GM21825 (cell line): ENCODE results near the gene OTUD4.
"Not testable (repeated sequence)": the region's sequence is repeated elsewhere in the genome, so short reads cannot be mapped to it uniquely, and the experiment has no call there.

Experiments used
- ATAC-seq: cut with Tn5 transposase; IDR thresholded peaks from one replicate; pipeline ENCODE4 v1.9.1; 2021; ENCODE audit warnings: mild to moderate bottlenecking, moderate library complexity; ENCODE audit not compliant: unreplicated experiment

Gene OTUD4

DNA sequence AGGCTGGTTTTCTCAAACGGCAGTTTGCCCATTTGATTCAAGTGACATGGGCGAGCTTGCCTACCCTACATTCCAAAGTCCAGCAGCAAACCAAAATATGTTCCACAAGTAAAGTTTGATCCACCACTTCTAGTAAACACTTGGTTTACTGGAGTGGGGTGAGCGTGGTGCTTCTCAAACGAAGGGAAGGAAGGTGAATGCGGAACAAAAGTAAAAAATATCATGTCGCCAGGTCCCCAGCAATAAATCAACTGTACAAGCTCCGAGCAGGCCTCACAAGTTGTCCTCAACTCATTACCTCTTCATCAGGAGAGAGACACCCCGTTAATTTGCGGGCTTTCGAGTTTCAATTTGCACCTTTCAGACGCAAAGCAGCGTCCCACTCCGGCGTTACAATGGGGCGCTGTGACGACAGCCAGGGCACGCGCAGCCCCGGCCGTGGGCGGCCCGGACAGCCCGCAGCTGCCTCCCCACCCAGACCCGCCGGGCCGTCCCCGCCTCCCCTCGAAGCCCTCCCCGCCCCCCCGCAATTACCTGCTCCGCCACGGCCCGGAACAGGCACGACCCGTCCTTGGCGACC lies 1.0 kb downstream of the OTUD4 start:
- ATAC-seq, result peak; percentile 42

DNA sequence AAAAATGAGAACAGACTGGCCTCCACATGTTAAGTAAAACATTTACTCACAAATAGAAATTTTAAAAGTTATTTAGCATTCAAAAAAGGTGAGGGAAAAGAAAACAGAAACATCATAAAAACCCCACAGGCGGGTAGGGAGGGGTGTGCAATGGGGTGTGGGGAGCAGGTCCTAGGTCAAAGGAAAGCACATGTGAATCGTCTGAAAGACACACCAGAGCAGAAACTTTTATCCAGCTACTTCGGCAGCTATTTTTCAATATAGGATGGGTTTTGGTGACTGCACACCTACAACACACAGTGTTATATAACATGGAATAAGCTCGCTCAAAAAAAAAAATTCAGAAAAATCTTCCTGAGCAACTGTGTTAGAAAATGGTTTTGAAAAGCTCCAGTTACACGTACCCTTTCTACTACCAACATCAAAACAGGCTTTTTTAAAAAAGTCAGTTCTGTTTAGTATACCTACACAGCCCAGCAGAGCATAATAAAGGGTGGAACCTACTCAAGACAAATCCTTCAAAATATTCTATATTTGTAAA lies 1.6 kb downstream of the OTUD4 start:
- ATAC-seq, result no peak

DNA sequence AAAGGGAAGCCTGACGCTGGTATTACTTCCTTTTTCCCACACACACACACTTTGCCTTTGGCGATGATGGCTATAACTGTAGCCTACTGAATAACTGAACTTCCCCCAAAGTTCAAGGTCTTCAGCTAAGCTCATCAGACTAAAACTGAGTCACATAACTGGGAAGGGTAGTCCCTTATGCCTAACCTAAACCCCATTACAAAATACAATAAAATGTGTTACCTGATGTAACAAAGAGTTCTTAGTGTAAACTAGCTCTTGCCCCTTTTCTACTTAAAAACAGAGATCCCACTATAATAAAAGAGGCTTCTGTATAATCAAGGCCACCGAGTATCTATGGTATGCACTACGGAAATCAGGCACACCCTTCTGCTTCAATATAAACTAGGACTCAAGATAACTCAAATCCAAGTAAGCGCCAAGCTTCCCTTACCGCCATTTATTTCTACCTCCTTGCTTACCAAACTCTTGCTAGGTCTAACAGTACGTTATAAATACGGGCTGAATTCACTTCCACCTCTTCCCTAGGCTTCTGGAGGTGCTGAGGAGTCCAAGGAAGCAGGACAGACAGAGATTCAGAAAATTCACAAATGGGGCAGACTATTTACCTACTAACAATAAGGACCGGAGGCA lies 2.4 kb downstream of the OTUD4 start:
- ATAC-seq, result no peak

DNA sequence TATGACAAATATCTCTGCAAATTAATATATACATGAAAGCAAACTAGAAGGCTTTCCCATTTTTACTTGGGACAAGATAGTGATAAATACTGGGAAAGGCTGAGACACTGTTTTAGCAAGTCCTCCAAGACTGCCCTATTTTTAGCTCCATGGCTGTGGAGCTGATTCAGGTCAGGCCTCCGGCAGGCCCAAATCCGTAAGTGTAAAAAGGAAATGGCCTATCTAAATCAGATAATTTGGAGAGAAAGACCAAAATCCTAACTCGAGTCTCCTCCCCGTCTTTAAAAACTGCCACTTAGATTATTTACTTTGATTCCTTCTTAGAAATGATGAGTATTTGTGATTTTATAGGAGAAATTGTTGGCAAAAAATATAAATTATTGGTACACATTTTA lies 2.9 kb downstream of the OTUD4 start:
- ATAC-seq, result no peak

DNA sequence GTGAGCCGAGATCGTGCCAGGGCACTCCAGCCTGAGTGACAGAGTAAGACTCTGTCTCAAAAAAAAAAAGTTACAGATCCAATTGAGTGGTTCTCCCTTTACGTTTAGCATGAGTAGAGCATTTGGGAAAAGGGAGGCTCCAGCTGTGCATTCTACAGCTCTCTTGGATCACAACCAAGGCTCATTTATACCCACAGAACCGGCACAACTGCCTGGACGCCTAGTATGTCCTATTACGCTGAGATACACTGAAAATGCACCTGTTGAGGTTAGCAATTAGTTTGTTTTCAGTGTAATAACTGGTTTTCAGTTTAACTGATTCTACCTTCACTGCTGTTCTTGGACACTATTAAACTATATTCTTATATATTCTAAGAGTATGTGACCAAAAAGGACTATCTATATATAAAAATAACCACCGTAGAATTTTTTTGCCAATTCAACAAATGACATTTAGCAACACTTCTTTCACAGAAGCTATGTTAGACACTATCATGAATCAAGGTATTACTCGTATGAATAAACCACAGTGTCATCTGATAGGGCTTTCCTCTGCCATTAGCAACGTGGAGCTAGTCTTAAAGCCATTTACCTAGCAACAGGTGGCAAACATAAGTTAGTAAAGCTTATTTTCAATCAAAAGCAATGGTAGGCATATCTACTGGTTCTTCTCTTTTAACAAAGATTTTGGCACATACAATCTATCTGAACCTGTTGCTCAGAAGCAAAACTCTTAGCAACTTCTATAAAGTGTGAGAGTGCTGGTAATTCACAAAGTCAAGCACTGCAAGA lies 3.6 kb downstream of the OTUD4 start:
- no peak for ATAC-seq

DNA sequence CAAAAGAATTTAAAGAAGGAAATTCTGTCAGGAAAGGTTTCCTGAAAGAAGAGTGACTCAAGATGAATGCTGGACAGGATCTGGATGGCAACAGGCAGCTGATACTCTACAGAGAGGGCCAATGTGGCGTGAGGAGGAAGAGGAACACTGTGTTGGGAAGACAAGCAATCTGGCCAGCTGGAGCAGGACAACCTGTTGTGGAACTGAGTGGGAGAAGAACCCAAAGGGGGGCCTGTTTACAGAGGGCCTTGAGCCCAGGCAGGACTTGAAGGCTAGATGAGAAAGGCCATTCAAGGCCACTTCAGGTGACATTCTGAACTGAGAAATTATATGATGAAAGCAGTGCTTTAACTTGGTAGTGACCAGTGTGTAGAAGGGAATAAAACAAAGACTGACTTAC lies 8.5 kb downstream of the OTUD4 start:
- ATAC-seq, result no peak

DNA sequence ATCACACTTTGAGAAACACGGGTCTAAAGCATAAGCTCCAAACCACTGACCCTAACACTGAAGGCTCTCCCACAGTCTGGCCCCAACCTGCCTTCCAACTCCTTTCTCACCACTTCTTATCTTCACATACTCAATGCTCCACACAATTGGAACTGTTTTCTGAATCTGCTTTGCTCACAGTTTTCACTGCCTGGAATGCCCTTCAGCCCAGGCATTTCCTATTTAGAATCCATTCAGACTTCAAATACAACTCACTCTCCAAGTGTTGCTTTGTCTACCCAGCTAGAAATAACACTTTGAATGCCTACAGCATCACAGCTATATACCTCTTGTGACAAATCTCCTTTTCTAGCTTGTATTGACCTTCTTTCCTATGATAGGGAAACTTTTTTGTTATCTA lies 10.2 kb downstream of the OTUD4 start:
- ATAC-seq, result no peak

DNA sequence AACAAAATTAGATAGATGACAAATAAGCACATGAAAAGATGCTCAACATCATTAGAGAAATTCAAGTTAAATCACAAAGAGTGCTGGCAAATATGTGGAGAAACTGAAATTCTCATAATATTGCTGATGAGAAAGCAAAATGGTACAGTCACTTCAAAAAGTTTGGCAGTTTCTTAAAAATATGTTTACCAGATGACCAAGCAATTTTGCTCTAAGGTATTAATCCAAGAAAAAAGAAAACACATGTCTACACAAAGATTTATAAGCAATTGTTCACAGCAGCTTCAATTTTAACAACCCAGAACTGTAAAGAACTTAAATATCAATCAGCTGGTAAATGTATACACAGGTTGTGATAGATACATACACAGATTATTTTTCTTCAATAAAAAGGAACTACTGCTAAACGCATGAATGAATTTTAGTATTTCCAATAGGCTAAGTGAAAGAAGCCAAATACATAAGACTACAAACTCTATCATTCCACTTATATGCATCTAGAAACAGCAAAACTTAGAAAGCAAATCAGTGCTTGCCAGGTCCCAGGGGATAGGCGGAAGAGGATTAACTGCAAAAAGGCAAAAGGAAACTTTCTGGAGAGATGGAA lies 11.7 kb downstream of the OTUD4 start:
- no peak for ATAC-seq

DNA sequence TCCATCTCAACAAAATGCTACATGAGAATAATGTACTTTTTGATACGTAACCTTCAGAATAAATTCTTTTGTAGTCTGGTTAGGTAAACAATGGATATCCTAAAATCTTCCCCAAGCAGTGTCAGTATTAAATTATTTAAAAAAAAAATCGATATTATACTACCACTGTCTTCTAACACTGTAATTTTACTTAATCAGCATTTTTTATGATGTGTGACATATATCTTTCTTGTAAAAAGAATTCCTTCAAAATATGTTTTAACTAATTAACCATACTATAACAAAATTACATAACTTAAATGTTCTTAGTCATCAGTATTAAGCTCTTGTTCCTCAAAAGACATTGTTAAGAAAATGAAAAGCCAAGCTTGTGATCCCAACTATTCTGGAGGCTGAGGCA lies 12.5 kb downstream of the OTUD4 start:
- ATAC-seq, result no peak

DNA sequence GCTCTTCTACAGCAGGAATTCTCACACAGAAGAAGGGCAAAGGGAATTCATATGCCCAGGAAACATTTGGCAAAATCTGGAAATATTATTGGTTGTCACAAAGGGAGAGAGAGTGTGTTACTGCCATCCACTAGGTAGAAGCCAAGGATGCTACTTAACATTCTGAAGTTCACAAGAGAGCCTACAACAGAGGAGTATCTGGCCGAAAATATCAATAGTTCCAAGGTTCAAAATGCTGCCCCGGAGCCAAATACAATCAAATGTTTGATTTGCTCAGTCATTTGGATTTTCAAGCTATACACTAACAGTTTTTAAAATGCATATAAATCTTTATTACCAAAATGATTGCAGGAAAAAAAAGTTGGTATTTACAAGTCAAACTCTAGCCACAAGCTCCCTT lies 18.8 kb downstream of the OTUD4 start:
- ATAC-seq, result no peak

DNA sequence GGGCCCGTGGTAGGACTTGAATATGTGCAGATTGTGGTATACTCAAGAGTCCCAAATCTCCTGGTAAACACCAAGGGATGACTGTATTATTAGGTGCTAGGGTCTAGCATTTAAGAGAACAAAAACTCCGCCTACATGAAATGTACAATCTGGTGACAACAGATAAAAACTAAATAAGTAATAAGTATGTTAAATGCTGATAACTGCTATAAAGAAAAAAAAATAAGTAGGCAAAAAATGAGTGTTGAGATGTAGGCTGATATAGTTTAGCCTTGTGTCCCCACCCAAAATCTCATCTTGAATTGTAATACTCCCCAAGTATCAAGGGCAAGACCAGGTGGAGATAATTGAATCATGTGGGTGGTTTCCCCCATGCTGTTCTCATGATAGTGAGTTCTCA lies 23.4 kb downstream of the OTUD4 start:
- ATAC-seq, result no peak

DNA sequence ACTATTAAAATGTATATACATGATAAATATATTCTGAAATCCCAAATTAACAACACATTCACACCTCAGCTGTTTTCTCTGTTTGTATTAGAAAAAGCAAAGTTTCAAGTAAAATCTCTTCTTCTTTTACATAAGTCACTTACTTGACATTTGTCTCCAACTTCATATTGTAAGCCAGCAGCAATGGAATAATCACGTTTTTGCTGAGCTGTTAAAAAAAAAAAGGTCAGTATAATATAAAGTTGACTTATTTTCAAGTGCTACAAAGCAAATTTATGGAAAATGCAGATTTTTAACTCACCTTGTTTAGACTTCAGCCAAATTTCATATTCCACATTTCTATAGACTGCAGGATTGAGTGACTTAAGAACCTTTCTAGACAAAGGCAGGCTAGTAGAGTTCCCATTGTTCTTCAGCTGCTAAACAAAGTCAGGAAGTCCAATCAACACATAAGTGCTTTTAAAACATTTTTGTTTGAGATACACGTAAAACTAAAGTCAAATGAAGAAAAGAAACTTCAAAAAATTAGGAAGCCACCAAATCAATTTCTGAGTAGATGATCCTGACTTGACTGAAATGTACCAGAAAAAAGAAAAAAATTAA lies 25.0 kb downstream of the OTUD4 start:
- no peak for ATAC-seq

DNA sequence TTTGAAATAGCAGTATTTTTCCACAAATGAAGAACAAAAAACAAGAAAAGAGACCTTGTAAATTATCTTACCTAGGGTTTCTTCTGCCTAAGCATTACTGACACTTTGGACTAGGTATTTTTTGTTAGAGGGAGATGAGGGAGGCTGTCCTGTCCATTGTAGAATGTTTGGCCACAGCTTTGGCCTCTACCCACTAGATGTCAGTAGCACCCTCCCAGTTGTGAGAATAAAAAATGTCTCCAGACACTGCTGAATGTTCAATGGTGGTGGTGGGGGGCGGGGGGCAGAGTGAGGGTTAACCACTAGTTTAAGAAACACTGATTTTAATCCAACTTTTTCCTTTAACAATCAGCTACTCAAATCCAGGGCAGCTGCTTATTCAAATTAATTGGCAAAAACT lies 25.8 kb downstream of the OTUD4 start:
- ATAC-seq, result peak; percentile 84

DNA sequence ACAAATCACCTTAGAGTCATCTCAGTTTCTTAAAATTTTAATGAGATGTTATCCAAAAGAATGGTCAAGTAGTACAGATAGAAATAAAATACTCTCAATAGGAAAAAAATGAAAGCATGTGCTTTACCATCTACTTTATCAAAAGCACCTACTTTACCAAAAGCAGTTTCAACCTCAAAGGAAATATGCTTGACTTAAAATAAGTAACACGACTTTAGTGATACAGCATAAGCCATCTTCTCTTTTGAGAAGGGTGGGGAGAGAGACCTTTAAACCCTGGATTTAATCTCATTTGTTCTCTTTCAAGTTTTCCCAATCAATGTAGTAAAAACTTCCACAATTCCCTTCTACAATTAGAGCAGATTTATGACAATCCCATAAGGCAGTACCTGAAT lies 26.5 kb downstream of the OTUD4 start:
- peak; percentile 61 for ATAC-seq

DNA sequence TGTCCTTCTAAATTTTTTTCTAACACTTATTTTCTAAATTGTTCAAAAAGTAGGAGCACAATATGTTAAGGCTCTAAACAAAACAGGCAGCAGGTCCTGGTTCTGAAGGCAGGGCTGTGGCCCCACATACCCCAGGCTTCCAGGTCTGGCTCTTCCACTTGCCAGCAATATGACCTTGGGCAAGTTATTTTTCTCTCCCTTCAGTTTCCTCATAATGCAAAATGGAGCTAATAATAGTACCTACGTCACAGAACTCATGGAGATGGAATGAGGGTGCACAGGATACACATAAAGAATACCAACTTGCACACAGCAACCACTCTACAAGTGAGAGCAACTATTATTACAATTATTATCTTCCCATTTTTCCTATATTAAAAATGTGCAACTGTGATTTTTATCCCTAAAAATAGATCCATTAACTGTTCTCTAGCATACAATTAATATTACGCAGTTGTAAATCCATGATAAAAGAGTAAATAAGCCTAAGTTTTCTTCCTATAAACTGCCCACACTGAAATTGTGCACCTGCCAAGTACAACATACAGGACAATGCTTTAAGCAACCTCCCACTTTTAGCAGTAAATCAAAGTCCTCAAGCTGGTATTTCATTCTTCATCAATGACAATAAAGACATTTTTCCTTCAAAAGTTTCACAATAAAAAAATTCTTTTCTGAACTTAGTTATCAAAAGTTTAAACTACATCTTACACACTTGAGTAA lies 27.0 kb downstream of the OTUD4 start:
- ATAC-seq, result no peak

DNA sequence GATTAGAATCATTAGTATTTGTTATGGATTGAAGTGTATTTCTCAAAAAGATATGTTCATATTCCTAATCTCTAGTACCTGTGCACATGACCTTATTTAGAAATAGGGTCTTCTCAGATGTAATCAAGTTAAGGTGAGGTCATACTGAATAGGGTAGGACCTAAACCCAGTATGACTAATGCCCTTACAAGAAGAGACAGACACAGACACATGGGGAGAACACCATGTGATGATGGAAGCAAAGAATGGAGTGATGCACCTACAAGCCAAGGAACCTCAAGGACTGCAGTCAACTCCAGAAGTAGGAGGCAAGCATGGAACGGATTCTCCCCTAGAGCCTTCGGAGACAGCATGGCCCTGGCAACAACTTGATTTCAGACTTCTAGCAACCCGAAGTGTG lies 31.4 kb downstream of the OTUD4 start:
- ATAC-seq, result no peak

DNA sequence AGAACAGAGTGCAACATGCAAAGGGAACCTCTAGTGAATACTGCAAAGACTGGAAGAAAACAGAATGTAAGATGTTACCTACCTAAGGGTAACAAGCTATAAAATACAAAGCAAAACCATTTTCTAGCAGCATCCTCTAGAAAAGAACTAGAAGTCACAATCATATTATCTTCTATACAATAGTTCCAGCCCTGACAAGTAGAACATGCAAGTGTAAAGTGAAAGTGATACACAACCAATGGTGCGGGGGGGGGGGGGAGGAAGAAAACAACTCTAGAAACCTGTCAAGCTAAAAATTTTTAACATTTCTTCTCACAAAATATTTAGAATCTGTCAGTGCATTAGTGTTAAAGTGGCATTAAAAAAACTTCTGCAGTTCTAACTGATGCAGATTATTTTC lies 44.2 kb downstream of the OTUD4 start:
- not testable (repeated sequence) for ATAC-seq

DNA sequence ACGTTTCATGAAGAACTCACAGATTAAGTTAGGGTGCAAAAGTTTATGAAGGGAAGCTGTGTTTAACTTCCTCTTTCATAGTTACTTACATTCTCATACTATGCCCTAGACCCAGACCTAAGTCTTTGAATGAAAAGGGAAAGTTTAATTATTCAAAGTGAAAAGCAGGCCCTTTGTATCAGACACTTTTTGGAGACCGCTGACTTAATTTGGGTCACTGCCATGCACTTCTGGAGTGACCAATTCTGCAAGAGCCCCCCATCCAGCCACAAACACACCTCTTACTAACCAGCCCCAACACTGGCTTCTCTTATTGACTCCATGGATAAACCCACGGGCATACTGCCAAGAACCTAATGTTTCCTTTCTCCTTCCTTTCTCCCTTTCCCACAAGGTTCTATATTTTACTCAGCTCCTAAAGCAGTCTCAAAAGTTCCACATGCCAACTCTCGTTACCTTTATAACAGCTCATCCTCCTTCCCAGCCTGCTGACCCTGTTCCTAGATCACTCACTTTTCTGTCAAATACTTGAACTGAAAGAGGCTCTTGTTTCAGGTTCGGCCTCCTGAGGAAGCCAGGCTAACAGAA lies 47.8 kb downstream of the OTUD4 start:
- ATAC-seq, result peak; percentile 77

DNA sequence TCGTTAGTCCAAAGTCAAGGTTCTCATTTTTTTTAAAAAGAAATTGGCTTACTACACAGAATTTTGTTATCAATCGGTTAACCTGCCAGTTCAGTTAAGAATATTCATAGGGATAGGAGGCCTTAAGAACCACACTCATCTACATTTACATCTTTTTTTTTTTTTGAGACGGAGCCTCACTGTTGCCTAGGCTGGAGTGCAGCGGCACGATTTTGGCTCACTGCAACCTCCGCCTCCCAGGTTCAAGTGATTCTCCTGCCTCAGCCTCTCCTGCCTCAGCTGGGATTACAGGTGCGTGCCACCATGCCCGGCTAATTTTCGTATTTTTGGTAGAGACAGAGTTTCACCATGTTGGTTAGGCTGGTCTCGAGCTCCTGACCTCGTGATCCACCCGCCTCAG lies 48.5 kb downstream of the OTUD4 start:
- no peak for ATAC-seq

DNA sequence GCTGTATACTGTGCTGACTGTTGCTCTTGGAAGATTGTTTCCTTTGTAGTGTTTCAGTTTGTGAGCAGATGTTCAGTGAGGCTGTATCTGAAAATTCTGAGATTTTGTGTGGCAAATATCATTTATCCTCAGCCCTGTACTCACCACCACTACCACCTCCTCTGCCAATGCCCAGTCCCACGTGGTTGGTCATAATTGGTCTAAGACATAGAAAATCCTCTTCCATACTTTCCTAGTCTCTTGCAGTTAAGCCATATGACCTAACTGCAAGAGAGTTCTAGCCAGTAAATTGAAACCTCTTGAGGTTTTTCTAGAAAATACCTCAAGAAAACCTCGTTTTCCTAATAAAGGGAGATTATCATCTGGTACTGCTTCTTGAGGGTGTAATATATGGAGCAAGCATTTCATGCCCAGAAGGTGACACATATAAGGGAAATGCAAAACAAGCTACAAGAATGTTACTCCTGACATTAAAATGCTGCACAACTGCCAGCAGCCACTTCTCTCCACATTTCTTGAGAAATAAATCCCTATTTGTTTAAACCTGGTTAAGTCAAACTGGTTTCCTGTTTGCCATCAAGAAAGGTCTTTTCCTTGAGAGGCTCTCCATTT lies 49.5 kb downstream of the OTUD4 start:
- no peak for ATAC-seq
